ENCODE results near the gene RILPL1. TPM values are rescaled to one million over a fixed set of nuclear protein-coding genes. Genes with fewer than 3 reads are reported as not detected.

Gene RILPL1, protein sequence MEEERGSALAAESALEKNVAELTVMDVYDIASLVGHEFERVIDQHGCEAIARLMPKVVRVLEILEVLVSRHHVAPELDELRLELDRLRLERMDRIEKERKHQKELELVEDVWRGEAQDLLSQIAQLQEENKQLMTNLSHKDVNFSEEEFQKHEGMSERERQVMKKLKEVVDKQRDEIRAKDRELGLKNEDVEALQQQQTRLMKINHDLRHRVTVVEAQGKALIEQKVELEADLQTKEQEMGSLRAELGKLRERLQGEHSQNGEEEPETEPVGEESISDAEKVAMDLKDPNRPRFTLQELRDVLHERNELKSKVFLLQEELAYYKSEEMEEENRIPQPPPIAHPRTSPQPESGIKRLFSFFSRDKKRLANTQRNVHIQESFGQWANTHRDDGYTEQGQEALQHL
- total RNA-seq = 14.2 and 17.4 TPM in 2 replicates

DNA sequence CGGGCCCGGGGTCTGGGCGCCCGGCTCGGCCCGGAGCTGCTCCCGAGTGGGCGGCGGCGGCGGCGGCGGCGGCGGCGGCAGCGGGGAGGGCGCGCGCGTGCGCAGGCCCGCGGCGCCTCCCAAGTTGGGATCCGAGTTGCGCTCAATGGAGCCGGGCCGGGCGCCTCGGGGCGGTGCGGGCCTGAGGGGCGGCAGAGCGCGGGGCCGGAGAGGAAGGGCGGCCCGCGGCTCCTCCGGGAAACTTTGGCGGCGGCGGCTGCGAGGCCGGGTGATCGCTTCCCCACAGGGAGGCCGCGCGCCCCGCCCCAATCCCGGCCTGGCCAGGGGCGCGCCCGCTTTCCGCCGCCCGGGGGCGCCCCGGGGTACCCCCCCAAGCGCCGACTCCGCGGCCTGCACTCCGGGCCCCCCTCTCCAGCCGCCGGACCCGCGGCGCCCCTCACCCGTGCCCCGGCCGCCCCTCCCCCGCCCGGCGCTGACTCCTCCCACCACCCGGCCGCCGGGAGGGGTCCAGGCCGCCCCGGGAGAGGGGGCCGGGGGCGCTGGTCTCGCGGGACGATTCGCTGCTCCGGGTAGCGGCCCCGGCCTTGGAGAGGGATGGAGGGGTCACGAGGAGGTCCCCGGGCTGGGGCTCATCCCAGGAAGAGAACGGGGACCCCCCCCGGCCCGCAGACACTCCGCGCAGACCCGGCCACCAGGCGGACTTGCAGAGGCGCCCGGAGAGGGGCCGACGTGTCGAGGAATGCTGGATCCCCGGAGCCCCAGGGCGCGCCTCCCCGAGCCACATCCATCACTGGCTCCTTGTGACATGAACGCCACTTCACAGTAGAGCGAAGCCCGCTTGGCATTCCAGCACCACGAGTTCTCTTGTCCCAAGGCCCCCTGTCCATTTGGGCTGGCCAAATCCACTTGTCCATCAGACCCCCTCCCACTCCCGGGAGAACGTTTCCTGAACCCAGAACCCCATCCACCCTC lies at the start of gene RILPL1:
Gene RILPL1 (minus strand): TSS at position 48 of the 972 bp plus-strand sequence. CDS start 237 bp downstream, outside the sequence.

DNA sequence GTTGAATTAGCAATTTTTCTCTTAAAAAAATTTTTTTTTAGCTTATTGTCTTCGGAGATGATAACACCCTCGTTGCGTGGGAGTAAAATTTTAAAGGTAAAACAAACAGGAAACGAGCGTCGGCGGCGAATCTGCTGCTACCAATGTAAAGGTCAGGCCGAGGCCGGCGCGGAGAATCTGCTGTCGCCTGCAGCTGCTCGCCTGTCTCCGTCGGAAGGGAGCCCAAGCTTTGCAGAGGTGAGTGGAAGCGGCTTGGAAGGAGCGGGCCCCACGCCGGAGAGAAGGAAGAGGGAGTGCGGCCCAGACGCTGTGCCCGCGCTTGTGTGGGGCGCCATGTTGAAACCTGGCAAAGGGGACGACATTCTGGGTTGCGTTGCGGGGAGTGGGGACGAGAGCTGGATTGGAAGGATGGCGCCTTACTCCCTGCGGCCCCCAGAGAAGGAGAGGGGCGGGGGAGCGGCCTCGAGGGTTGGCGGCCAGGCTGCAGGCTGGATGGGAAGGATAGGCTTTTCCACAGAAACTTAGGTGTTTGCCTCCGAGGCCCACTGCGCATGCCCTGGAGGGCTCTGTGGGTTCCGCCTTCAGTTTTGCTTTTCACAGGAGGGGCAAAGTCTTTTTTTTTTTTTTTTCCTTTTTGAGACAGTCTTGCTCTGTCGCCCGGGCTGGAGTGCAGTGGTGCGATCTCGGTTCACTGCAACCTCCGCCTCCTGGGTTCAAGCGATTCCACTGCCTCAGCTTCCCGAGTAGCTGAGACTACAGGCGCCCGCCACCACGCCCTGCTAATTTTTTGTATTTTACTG lies 75.3 kb downstream of the RILPL1 start, which contains the start of gene SNRNP35:
Gene SNRNP35 (plus strand): TSS at position 160 of the 800 bp plus-strand sequence. CDS start 7,402 bp downstream, outside the sequence.

DNA sequence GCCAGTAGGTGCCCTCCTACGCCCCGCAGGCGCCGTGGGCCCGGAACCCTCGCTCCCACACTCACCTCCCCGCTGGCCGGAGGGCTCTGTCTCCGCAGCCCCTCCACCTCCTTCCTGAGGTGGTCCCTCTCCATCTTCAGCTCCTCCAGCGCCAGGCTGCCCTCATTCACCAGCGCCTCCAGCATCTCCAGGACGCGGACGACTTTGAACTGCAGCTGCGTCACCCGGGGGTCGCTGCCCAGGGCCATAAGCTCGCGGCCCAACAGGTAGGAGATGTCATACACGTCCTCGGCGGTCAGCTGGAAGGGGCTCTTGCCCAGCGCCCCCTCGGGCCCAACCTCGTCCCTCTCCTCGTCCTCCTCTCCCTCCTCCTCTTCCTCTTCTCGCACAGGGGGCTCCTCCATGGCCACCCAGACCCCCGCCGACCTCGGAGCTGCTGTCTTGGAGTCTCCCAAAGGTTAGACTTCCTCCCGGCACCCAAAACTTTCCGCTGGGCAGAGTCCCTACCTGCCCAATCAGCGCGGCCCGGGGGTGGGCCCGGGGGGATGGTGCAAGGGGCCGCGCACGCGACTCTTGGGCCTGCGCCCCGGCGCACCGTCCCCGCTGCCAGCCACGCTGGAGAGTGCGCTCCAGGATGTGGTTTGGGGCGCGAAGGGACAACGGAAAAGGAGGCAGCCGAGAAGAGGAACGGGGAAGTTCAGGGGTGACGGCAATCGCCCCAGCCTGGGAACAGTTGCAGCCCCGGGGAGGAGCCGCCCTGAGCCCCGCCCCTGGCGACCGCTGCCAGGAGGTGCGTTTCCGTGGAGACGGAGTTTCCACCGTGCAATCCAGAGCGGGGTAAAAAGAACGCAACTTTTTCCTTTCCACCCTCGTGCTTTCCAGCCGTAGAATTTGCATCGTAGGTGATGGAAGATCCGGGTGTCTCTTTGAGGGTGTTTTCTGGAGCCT lies 97.2 kb downstream of the RILPL1 start, which contains the start of gene RILPL2:
Gene RILPL2 (minus strand): TSS at position 668 of the 948 bp plus-strand sequence. CDS start 264 bp downstream, at position 404.

Other genes starting within 250 kb of the RILPL1 start
- gene SBNO1, start 168.9 kb downstream of the RILPL1 start, total RNA-seq = 12.7 and 13.2 TPM in 2 replicates
- gene KMT5A, start 149.6 kb downstream of the RILPL1 start, total RNA-seq = 25.2 and 30.6 TPM in 2 replicates
- gene RILPL2, start 97.0 kb downstream of the RILPL1 start, total RNA-seq = 4.2 and 4.6 TPM in 2 replicates
- 10.0 and 20.6 TPM in 2 replicates for gene SNRNP35, start 75.6 kb downstream of the RILPL1 start, total RNA-seq
- 190 and 192 TPM in 2 replicates for gene TMED2, start 50.8 kb upstream of the RILPL1 start, total RNA-seq
- gene DDX55, start 68.4 kb upstream of the RILPL1 start, total RNA-seq = 7.8 and 11.6 TPM in 2 replicates
- gene EIF2B1, start 100.0 kb upstream of the RILPL1 start, total RNA-seq = 82.7 and 93.1 TPM in 2 replicates
- 14.5 and 27.8 TPM in 2 replicates for gene GTF2H3, start 100.1 kb upstream of the RILPL1 start, total RNA-seq
- 6.6 and 7.5 TPM in 2 replicates for gene TCTN2, start 137.4 kb upstream of the RILPL1 start, total RNA-seq
- 6.9 and 12.9 TPM in 2 replicates for gene ATP6V0A2, start 178.6 kb upstream of the RILPL1 start, total RNA-seq
- gene DNAH10, start 228.6 kb upstream of the RILPL1 start, total RNA-seq = 0.19 and 0.24 TPM in 2 replicates

Data from cardiac ventricle fibroblast (primary cell).